A673 (cell line): ENCODE measurements around the gene RIT2.

Experiments used
- EZH2 ChIP-seq: fragments of 200-600 bp; sonication (generic); IDR thresholded peaks from 2 replicates; pipeline ENCODE4 v1.6.1; 2017; ENCODE audit warnings: borderline replicate concordance, low read depth, mild to moderate bottlenecking, mixed read lengths, antibody characterized with exemption, low read length; ENCODE audit not compliant: poor library complexity, severe bottlenecking
- TF ChIP-seq, protein P1 (sequence below): fragments of 300-800, 200-600 bp; sonication (generic); conservative IDR thresholded peaks from 2 replicates; pipeline ENCODE4 v1.5.1; 2017; ENCODE audit warnings: low read depth, mild to moderate bottlenecking, antibody characterized with exemption, low read length, moderate library complexity, mixed read lengths

DNA sequence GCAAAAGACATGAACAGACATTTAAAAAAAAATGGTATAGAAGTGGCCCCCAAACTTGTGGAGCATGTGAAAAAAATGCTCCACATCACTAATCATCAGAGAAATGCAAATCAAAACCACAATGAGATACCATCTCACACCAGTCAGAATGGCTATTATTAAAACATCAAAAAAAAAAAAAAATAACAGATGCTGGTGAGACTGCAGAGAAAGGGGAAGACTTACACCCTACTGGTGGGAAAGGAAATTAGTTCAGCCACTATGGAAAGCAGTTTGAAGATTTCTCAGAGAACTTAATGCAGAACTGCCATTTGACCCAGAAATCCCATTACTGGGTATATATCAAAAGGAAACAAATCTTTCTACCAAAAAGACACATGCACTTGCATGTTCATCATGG lies 164.8 kb downstream of the RIT2 start:
- no peak for TF ChIP-seq EZH2
- TF ChIP-seq, protein P1, sequence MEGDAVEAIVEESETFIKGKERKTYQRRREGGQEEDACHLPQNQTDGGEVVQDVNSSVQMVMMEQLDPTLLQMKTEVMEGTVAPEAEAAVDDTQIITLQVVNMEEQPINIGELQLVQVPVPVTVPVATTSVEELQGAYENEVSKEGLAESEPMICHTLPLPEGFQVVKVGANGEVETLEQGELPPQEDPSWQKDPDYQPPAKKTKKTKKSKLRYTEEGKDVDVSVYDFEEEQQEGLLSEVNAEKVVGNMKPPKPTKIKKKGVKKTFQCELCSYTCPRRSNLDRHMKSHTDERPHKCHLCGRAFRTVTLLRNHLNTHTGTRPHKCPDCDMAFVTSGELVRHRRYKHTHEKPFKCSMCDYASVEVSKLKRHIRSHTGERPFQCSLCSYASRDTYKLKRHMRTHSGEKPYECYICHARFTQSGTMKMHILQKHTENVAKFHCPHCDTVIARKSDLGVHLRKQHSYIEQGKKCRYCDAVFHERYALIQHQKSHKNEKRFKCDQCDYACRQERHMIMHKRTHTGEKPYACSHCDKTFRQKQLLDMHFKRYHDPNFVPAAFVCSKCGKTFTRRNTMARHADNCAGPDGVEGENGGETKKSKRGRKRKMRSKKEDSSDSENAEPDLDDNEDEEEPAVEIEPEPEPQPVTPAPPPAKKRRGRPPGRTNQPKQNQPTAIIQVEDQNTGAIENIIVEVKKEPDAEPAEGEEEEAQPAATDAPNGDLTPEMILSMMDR, result no peak
